Motor neuron (in vitro differentiated cells): Measurements from ENCODE around the gene NAP1L4. TPM values are rescaled to one million over a fixed set of nuclear protein-coding genes. Genes with fewer than 3 reads are reported as not detected.

Experiments
- ATAC-seq, 8 experiments: fragments of 200-7000 bp; cut with Tn5 transposase; replicated peaks in 6 of 8; 2 replicates each; pipeline ENCODE4 v1.8.0; 2021; ENCODE audit warnings: mild to moderate bottlenecking in 8 of 8, moderate library complexity in 8 of 8
- H3K27ac ChIP-seq, 2 donors: fragments of 250-450 bp; sonication (Bioruptor Pico); 2 replicates each; pipeline ENCODE4 v1.9.0; 2021; ENCODE audit warnings: antibody characterized with exemption in 2 of 2, mild to moderate bottlenecking in 2 of 2, moderate library complexity in 1 of 2
- H3K4me1 ChIP-seq, 2 donors: fragments of 250-450 bp; sonication (Bioruptor Pico); replicated peaks in 1 of 2; 2 replicates each; pipeline ENCODE4 v1.6.1; 2021; ENCODE audit warnings: antibody characterized with exemption in 2 of 2, mild to moderate bottlenecking in 2 of 2, moderate library complexity in 1 of 2
- H3K4me3 ChIP-seq, 5 donors: fragments of 250-450 bp; sonication (Bioruptor Pico); 2 replicates each; pipeline ENCODE4 v1.9.0; 2021; ENCODE audit warnings: antibody characterized with exemption in 5 of 5, mild to moderate bottlenecking in 5 of 5, moderate library complexity in 4 of 5
- WGBS, 10 experiments: fragments of 450-650 bp; shearing (Covaris generic); methylation state at CpG; one replicate each; pipeline ENCODE4 v1.0.0; 2022; 5-methylcytosine and 5-hydroxymethylcytosine counted together
- in situ Hi-C, 9 experiments: fragments of 400-800 bp; cut with MboI; loops; one replicate each; pipeline ENCODE4 v1.15.0; 2021; ENCODE audit warnings: low sequenced_read_pairs in 9 of 9, low pct_unique_long_range_greater_than_20kb in 2 of 9; ENCODE audit not compliant: unreplicated experiment in 9 of 9
- total RNA-seq, 8 experiments: library from RNA; unstranded; fragments of 300-600 nt; gene quantifications; 2 replicates each; pipeline versions ENCODE4 v1.2.3 to v1.2.4, GENCODE V29; 2022

The NAP1L4 gene
- total RNA-seq, 8 experiments from 2014 or later, result 92.6 to 166 (median 122) TPM

DNA sequence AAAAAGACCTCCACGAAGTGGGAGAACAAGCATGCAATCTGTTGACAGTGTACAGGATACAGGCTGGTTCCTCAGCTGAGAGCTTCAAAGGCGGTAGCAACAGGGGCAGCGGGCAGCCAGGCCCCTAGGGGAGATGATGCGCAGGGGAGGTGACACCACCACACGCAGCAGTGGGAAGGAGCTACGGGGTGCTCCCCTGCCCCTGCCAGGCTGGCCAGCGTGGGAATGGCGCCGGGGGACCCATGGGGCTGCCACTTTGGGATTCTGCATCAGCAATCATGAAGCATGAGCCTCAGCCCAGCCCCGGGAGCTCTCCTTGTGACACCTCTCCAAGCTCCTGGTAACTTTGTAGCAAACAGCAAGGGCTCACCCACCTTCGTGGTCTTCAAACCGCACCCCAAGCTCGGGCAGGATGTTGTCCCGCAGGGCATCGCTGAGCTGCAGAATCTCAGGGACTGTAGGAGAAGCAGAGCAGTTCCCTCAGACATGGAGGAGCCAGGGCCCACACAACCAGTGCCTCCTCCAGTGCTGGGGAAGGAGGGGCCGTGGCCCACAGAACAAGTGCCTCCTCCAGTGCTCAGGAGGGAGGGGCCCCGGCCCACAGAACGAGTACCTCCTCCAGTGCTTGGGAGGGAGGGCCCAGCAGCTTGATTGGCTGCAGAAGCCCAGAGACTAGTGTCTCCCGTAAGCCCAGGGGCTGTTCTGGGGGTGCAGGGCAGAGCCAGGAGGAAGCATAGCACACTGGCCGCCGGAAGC lies 14.6 kb upstream of the NAP1L4 start:
- H3K4me3 ChIP-seq, result no peak overlapping the region
- no peaks in the 10 kb centered on the region for H3K4me1 ChIP-seq
- H3K27ac ChIP-seq, result no peak overlapping the region
- in situ Hi-C loops, result no loop called here
- ATAC-seq, result peak in 4 of 8 experiments; percentile 6 to 78 (median 74)
- 60 to 100% (median 98%) methylated on average over 1 to 8 of the region's 21 CpGs; no CpG with 5 or more reads in 3 of the 10 experiments for WGBS, 10 experiments

DNA sequence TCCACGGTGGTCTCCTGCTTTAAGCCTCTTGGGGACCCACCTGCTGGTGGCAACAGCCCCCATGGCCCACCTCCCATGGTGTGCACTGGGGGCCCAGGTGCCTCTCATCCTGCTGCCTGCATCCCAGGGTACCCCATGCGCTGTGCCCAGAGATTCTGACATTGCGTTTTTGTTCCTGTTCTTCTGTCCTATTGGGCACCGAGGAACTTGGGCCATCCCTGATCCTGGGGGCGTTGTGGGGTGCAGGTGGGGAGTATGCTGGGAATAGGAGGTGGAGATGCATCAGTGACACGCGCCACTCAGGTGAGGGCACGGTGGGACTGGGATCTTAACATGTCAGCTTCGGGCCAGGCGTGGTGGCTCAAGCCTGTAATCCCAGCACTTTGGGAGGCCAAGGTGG lies 12.4 kb upstream of the NAP1L4 start:
- in situ Hi-C loops, result no loop called here
- ATAC-seq, result no peak
- H3K27ac ChIP-seq, result no peak overlapping the region
- no peak overlapping the region for H3K4me3 ChIP-seq
- H3K4me1 ChIP-seq, result peaks cover 0 to 6% of the 10 kb centered on the region in 2 donors
- WGBS, 10 experiments, result 94 to 100% (median 100%) methylated on average over 1 to 3 of the region's 10 CpGs; no CpG with 5 or more reads in 7 of the 10 experiments

DNA sequence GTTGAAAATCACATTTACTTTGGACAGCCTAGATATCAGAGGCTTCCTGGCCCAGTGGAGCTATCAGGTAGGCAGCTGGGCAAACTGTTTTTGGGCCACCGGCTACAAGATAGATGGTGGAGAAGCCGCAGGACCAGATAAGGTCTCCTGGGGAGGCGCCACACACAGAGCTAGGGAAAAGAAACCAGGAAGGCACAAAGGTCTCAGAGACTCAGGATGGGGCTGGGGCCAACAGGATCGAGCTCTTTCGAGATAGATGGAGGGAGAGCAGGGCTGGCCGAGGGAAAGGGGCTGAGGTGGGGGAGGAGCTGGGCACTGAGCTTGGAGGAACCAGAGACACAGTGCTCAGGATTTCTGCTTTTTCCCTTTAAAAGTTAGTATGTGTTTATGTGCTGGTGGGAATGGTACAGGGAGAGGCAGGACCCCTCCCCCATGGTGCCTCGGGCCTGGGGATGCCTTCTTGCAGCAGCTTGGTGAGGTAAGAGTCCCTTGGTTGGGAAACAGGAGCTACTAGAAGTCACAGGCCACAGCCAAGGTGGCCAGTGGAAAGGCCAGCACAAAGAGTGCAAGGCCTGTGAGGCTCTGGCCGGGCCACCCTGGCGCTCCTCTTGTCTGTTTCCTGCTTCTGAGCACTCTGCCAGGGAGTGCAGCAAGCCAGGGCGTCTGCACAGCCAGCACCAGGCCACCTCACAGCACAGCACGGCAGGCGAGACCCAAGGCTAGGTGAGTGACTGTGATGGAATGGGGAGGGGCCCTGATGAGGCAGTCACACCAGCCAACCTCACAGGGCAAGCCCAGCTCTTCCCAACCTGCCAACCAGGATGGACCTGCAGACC lies 11.5 kb upstream of the NAP1L4 start:
- Histone ChIP-seq H3K4me3 (no peak overlapping the region), H3K4me1 (peaks cover 0 to 6% of the 10 kb centered on the region in 2 donors), H3K27ac (no peak overlapping the region)
- ATAC-seq, result no peak
- 60 to 100% (median 88%) methylated on average over 1 to 6 of the region's 12 CpGs; no CpG with 5 or more reads in 4 of the 10 experiments for WGBS, 10 experiments
- in situ Hi-C loops, result no loop called here

DNA sequence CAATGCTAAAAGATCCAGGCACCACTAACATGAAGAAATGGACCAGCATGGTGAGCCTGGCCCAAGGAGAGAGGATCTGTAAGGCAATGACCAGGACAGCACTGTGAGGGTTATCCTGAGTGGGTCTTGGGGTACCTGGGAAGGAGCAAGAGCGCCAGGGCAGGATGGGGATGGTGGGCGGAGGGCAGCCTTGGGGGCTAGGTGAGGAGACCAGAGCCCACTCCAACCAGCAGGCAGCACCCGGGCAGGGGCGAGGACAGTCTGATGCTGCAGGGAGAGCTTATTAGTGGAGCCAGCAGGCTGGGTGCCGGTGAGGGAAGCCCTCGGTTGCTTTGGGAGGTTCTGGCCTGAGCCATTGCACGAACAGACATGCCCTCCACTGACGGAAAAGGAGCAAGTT lies 10.7 kb upstream of the NAP1L4 start:
- 14 to 100% (median 81%) methylated on average over 1 to 3 of the region's 8 CpGs; no CpG with 5 or more reads in 7 of the 10 experiments for WGBS, 10 experiments
- no peak for ATAC-seq
- Histone ChIP-seq H3K4me1 (peaks cover 0 to 6% of the 10 kb centered on the region in 2 donors), H3K4me3 (no peak overlapping the region), H3K27ac (no peak overlapping the region)
- in situ Hi-C loops, result no loop called here

DNA sequence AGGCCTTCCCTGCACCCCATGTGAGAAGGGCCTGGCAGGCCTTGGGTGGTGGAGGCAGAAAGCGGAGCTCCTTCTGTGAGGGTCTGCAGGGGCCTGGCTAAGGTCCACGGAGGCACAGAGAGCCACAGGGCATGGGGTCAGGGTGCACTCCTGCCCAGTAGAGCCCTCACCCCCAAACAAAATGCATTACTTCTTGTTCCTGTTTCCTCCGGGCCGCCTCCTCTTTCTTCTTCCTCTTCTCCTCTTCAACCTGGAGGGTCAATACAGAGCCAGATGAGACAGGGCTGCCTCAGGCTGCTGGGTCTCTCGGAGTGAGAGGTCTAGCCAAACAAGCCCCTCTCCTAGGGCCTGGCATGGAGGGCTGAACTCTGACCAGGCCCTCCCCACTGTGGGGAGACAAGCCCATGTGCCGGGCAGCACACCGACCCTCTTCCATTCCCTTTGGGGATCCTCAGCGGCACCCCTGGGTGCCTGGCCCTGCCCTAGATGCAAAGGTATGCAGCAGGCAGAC lies 10.3 kb upstream of the NAP1L4 start:
- in situ Hi-C loops, result no loop called here
- no peak for ATAC-seq
- peaks cover 0 to 6% of the 10 kb centered on the region in 2 donors for H3K4me1 ChIP-seq
- H3K27ac ChIP-seq, result no peak overlapping the region
- WGBS, 10 experiments, result 92 to 100% (median 100%) methylated on average over 2 to 5 of the region's 8 CpGs; no CpG with 5 or more reads in 5 of the 10 experiments
- H3K4me3 ChIP-seq, result no peak overlapping the region

DNA sequence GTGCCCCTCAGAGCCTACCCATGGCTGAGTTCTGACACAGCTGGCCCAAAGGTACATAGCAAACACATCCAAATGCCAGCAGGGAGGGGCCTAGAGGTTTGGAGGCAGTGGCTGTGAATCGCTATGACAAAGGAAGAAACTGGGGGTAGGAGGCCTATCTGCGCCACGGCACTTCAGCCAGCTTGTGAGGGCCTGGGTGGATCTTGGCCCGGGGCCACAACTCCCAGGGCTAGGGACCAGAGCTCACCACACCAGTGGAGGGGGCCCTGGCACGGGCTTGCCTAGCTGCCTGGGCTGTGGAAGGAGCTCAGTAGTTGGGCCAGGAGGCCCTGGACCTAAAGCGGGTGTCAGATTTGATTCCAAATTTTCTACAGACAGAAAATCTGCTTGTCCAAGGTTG lies 9.4 kb upstream of the NAP1L4 start:
- ATAC-seq, result no peak
- 80 to 100% (median 98%) methylated on average over 1 to 5 of the region's 6 CpGs; no CpG with 5 or more reads in 6 of the 10 experiments for WGBS, 10 experiments
- in situ Hi-C loops, result no loop called here
- Histone ChIP-seq H3K4me3 (no peak overlapping the region), H3K27ac (no peak overlapping the region), H3K4me1 (peaks cover 0 to 6% of the 10 kb centered on the region in 2 donors)

DNA sequence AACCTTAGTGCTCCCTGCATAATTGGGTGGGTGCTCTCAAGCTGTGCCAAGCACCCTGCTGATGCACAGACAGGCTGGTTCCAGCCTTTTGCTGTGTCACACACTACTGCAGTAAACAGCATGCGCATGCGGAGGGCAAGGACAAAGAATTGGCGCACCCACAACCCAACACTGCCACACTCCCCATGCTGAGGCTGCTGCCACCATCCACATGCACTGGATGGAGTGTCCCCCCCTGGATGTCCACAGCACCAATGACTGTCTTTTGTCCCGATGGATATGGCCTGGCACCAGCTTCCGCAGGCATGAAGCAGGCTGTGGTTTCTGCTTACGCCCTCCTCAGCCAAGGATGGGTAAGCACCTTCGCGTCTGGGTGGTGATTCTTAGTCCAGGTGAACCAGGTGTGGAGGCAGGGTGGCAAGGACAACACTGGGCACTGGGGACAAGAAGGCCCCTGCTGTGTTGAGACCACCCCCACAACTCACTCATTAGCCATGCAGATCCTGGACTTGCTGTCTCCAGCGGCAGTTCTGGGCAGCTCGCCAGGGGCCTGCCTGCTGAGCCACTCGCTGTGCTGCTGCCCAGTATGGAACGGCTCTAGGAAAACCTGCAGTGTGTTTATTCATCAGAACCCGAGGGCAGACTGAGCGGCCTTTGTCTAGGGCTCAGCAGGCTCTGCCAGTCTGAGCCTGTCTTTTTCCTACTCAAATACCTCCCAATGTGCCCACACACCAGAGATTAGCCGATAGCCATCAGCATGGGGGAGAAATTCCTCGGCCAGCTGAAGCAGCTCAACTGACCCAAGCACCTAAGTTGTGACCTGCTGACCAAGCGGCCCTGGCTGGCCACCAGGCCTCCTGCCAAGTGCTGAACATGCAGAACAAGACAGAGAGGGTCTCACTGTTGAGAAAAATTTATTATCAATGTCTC lies 8.2 kb upstream of the NAP1L4 start:
- Histone ChIP-seq H3K4me3 (no peak overlapping the region), H3K4me1 (peaks cover 0 to 6% of the 10 kb centered on the region in 2 donors), H3K27ac (no peak overlapping the region)
- in situ Hi-C loops, result no loop called here
- 60 to 83% (median 73%) methylated on average over 1 to 10 of the region's 17 CpGs; no CpG with 5 or more reads in 2 of the 10 experiments for WGBS, 10 experiments
- ATAC-seq, result peak; percentile 33 to 96 (median 86)

DNA sequence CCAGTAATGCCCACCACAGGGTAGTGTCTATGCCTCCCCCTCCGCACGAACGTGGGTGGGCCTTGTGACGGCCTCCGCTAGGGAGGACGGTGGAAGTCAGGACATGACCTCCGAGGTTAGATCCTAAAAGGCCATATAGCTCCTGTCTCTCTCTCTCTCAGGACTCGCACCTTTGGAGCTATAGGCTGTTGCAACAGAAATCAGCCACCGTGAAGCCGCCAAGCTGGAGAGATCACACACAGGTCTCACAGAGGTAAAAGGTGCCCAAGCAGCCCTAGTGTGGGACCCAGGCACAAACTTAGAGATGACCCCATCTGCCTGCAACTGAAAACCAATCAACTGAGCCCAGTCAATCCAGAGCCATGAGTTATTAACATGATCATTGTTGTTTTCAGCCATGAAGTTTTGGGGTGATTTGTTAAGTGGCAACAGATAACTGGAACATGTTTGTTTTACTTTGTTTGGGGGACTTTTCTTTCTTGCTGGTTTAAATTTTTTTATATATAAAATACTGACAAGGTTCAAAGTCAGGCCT lies 7.4 kb upstream of the NAP1L4 start:
- 89 to 100% (median 95%) methylated on average over 2 to 10 of the region's 10 CpGs; no CpG with 5 or more reads in 5 of the 10 experiments for WGBS, 10 experiments
- Histone ChIP-seq H3K4me3 (no peak overlapping the region), H3K4me1 (peaks cover 0 to 6% of the 10 kb centered on the region in 2 donors), H3K27ac (no peak overlapping the region)
- in situ Hi-C loops, result no loop called here
- ATAC-seq, result no peak

DNA sequence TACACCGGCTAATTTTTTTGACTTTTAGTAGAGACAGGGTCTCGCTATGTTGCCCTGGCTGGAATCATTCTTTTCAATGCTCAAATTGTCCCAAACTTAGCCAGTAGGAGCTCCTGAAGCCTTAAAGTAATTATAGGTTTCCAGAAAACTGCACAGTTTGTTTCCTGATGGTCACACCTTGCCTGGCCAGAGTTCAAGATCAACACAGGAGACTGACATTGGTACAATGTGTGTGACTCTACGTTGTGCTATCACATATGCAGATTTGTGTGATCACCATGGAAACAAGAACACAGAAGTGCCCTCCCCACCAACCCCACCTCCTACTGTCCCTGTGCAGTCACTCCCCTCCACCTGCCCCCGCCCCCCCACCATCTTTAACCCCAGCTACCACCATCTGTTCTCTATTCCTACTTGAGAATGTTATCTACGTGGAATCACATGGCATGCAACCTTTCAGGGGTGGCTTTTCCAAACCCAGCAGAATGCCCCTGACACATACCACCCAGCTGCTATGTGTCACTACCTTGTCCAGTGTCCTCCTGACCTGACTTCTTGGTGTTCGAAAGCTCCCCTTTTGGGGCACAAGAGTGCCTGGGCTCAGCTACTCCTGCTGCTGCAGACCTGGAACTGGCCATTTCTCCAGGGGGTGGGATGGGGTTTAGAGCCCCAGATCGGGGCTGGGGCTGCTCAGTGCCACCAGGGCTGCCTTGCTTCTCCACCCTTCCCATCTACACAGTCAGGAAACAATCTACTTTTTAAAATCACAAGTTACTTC lies 6.1 kb upstream of the NAP1L4 start:
- H3K4me3 ChIP-seq, result no peak overlapping the region
- in situ Hi-C loops, result no loop called here
- H3K27ac ChIP-seq, result no peak overlapping the region
- H3K4me1 ChIP-seq, result peaks cover 0 to 6% of the 10 kb centered on the region in 2 donors
- 50 to 100% (median 82%) methylated on average over 1 to 3 of the region's 7 CpGs; no CpG with 5 or more reads in 4 of the 10 experiments for WGBS, 10 experiments
- peak in 5 of 8 experiments; percentile 11 to 55 (median 41) for ATAC-seq

DNA sequence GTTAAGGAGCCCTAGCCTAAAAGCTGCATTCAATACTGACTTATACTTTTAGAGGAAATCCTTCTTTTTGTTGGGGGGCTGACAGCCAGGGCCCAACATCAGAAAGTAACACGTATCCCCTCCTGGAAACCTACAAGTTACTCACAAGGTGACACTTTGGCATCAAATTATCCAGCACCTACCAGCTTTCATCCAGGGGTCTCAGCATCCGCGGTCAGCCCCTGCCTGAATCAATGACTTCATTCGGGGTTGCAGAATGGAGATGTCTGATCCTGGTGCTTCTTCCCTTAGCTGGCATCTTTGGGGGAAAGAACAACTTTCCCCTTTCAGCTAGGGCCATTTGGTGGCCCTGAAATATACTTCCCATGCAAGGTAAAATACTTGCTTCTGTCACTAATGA lies 5.3 kb upstream of the NAP1L4 start:
- Histone ChIP-seq H3K27ac (no peak overlapping the region), H3K4me3 (no peak overlapping the region), H3K4me1 (peaks cover 0 to 9% of the 10 kb centered on the region in 2 donors)
- WGBS, 10 experiments, result 71 to 78% (median 75%) methylated on average over 2 to 4 of the region's 4 CpGs; no CpG with 5 or more reads in 6 of the 10 experiments
- no peak for ATAC-seq
- in situ Hi-C loops, result no loop called here

DNA sequence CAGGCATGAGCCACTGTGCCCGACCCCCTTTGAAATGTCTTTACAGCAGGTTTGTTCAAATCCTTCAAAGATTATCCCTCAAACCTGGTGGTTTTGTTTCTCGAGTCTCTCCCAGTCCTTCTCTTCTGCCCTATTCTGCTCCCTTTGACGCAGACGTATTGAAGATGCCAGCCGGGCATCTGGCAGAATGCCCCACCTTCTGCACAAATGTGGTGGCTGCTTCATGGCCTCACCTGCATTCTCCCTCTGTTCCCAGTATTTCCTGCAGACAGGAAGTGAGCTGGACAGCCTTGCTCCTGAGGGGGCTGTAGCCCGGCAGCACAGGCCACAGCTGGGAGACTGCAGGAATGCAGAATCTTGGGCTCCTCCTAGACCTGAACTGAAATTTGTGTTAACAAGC lies 4.8 kb upstream of the NAP1L4 start:
- Histone ChIP-seq H3K4me3 (no peak overlapping the region), H3K4me1 (peaks cover 0 to 9% of the 10 kb centered on the region in 2 donors), H3K27ac (no peak overlapping the region)
- WGBS, 10 experiments, result 73 to 100% (median 89%) methylated on average over 1 to 6 of the region's 6 CpGs; no CpG with 5 or more reads in 4 of the 10 experiments
- in situ Hi-C loops, result no loop called here
- no peak for ATAC-seq
